ENCODE measurements around the gene KRTAP5-9. TPM values are rescaled to one million over a fixed set of nuclear protein-coding genes. Genes with fewer than 3 reads are reported as not detected.

Gene KRTAP5-9
- total and polyA plus RNA-seq, 9 of the 15 experiments (the other 6 are each of a cell fraction or from before 2014, with no cell fraction given), result not detected

DNA sequence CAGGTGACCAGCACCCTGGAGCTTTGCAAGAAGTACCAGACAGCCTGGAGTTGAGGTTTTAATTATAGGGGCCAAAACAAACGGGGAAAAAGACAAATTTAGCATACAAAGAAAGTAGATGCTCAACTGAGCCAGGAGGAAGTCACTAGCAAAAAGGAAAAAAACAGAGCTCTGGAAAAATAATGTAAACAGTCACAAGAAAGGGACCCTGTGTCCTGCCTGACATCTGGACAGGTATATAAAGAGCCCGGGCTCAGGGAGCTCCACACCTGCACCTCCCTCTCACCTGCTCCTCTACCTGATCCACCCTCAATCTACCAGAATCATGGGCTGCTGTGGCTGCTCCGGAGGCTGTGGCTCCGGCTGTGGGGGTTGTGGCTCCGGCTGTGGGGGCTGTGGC is 17.0 kb downstream of the KRTAP5-9 start, which contains the start of gene KRTAP5-10 (continued):
- TF ChIP-seq, protein P1, sequence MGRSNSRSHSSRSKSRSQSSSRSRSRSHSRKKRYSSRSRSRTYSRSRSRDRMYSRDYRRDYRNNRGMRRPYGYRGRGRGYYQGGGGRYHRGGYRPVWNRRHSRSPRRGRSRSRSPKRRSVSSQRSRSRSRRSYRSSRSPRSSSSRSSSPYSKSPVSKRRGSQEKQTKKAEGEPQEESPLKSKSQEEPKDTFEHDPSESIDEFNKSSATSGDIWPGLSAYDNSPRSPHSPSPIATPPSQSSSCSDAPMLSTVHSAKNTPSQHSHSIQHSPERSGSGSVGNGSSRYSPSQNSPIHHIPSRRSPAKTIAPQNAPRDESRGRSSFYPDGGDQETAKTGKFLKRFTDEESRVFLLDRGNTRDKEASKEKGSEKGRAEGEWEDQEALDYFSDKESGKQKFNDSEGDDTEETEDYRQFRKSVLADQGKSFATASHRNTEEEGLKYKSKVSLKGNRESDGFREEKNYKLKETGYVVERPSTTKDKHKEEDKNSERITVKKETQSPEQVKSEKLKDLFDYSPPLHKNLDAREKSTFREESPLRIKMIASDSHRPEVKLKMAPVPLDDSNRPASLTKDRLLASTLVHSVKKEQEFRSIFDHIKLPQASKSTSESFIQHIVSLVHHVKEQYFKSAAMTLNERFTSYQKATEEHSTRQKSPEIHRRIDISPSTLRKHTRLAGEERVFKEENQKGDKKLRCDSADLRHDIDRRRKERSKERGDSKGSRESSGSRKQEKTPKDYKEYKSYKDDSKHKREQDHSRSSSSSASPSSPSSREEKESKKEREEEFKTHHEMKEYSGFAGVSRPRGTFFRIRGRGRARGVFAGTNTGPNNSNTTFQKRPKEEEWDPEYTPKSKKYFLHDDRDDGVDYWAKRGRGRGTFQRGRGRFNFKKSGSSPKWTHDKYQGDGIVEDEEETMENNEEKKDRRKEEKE (IDR thresholded peaks at IDR 0.05; ENCODE audit: borderline replicate concordance in 1 of 2, control insufficient read depth in 1 of 2, low read depth in 2 of 2, low read length in 1 of 2), result no peak
- TF ChIP-seq, protein P2, sequence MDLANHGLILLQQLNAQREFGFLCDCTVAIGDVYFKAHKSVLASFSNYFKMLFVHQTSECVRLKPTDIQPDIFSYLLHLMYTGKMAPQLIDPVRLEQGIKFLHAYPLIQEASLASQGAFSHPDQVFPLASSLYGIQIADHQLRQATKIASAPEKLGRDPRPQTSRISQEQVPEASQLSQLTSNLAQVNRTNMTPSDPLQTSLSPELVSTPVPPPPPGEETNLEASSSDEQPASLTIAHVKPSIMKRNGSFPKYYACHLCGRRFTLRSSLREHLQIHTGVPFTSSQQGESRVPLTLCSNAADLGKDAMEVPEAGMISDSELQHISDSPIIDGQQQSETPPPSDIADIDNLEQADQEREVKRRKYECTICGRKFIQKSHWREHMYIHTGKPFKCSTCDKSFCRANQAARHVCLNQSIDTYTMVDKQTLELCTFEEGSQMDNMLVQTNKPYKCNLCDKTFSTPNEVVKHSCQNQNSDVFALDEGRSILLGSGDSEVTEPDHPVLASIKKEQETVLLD (IDR thresholded peaks at IDR 0.05), result no peak
- no peak for TF ChIP-seq BHLHE40 (IDR thresholded peaks at IDR 0.05; ENCODE audit: low read length)
- TF ChIP-seq U2AF2 (optimal IDR thresholded peaks at IDR 0.05; ENCODE audit: low read depth, low read length), result no peak

DNA sequence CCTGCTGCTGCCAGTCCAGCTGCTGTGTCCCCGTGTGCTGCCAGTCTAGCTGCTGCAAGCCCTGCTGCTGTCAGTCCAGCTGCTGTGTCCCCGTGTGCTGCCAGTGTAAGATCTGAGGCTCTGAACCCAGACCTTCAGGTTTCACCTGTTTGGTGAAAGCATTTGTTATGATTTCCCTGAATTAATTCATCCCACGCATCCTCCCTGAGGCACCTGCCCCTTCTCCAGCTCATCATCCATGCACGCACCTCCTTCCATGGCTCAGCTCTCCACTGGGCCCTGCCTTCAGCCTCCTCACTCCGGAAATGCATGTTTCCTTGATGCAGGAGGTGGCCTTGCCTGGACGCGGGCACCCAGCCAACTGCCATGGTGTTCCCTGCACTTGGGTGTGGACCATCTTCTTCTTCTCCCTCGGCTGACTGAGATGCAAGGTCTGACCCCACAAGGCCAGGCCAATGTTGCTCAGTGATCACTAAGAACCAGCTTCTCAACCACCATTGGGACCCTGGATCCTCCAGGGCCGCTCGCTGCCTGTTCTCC is 17.9 kb downstream of the KRTAP5-9 start:
- no peaks in the 10 kb centered on the region for H3K9me3 ChIP-seq (replicated peaks; ENCODE audit: control insufficient read depth, insufficient read depth, low read depth, low read length)
- H2AFZ ChIP-seq (ENCODE audit: low read depth, low read length), result no peak overlapping the region
- H3K36me3 ChIP-seq (ENCODE audit: control insufficient read depth, insufficient read depth, low read length), result no peaks in the 10 kb centered on the region
- intact Hi-C loops (cut with micrococcal nuclease), result no loop called here
- H3K4me3 ChIP-seq, result no peak overlapping the region
- H3K9me1 ChIP-seq (ENCODE audit: control insufficient read depth, insufficient read depth, low read length), result no peaks in the 10 kb centered on the region
- in situ Hi-C loops (cut with MboI), result no loop called here
- no peak overlapping the region for H3K9ac ChIP-seq (ENCODE audit: insufficient read depth in 1 of 2, low read depth in 2 of 2, low read length in 2 of 2)
- under 1% methylated on average over 10 of the region's 10 CpGs for WGBS (ENCODE audit: insufficient coverage, low coverage, missing lambda C conversion rate)
- POLR2A ChIA-PET, result no interaction called here
- no peaks in the 10 kb centered on the region for H3K4me1 ChIP-seq (replicated peaks in 1 of 2; ENCODE audit: control insufficient read depth in 2 of 2, insufficient read depth in 2 of 2, low read length in 2 of 2)
- H3K79me2 ChIP-seq (ENCODE audit: control insufficient read depth, insufficient read depth, low read length), result no peaks in the 10 kb centered on the region
- CTCF ChIA-PET (ENCODE audit: low intra/inter-chr PET ratio), result no interaction called here
- no peaks in the 10 kb centered on the region for H4K20me1 ChIP-seq (replicated peaks; ENCODE audit: control insufficient read depth, insufficient read depth, low read length)
- TF ChIP-seq DDX20 (tag; IDR thresholded peaks at IDR 0.05; ENCODE audit: low read depth) (no peak), CBX2 (IDR thresholded peaks at IDR 0.05; ENCODE audit: insufficient read depth, low read length, poor library complexity, severe bottlenecking) (no peak), GTF2A2 (tag; IDR thresholded peaks at IDR 0.05) (no peak), MYC (IDR thresholded peaks at IDR 0.05; ENCODE audit: low read depth, low read length) (no peak), MYC (CRISPR knock-in tag; IDR thresholded peaks at IDR 0.05; ENCODE audit: borderline replicate concordance, low read depth) (no peak), SREBF1 (IDR thresholded peaks at IDR 0.05; ENCODE audit: borderline replicate concordance, low read depth, low read length) (no peak)
- no TSS peak for BruUV-seq (replicated peaks)
- ATAC-seq (no peak), FAIRE-seq (no peak), DNase-seq (ENCODE audit: extremely low read depth in 1 of 4, low spot score in 3 of 4) (no peak)
- no peak overlapping the region for H3K27ac ChIP-seq (ENCODE audit: extremely low read depth, low read depth, low read length)
- no peak overlapping the region for H3K4me2 ChIP-seq (ENCODE audit: insufficient read depth, low read length)
- H3K27me3 ChIP-seq (ENCODE audit: control insufficient read depth in 2 of 2, insufficient read depth in 2 of 2, low read length in 2 of 2), result peaks cover 11 to 41% of the 10 kb centered on the region in 2 experiments; a peak in 4 of 5 replicates
